Measurements from ENCODE around the gene L3MBTL4.
"Not testable (repeated sequence)": the region's sequence is repeated elsewhere in the genome, so short reads cannot be mapped to it uniquely, and the experiment has no call there.

GRCh38 chr18:6047596-6047995, 367.1 kb downstream of the L3MBTL4 start:
- TF ChIP-seq CTCF, POLR2A (IDR thresholded peaks at IDR 0.05): not testable (repeated sequence)

Measured in esophagus squamous epithelium (tissue), 4 donors.